A673 (cell line): ENCODE data around the gene HDAC4. TPM values are rescaled to one million over a fixed set of nuclear protein-coding genes. Genes with fewer than 3 reads are reported as not detected.

ENCODE experiments used
- BruUV-seq: library from RNA; stranded (reverse); fragments of 400-500 nt; replicated peaks from 2 replicates; lab custom pipeline; 2021; lab: Mats Ljungman, UMichigan
- CTCF ChIA-PET: fragments of 300-600 bp; sonication (Branson Sonifier 250); formaldehyde crosslinking; loops from one replicate; lab custom pipeline; 2022; ENCODE audit warnings: antibody characterized with exemption; lab: Charles Lee
- POLR2A ChIA-PET: fragments of 300-600 bp; sonication (Branson Sonifier 250); formaldehyde crosslinking; loops from one replicate; lab custom pipeline; 2022; ENCODE audit warnings: antibody characterized with exemption; ENCODE audit not compliant: low non-redundant PET; lab: Charles Lee
- DNase-seq: peaks from one replicate; pipeline ENCODE4 v3.0.0-alpha.2; 2015; ENCODE audit warnings: low spot score
- H3K27ac ChIP-seq: fragments of 200-600 bp; sonication (generic); 2 replicates; pipeline ENCODE4 v1.5.1; 2016; ENCODE audit warnings: mixed run types, low read depth, mild to moderate bottlenecking, mixed read lengths, antibody characterized with exemption, low read length; ENCODE audit not compliant: poor library complexity, severe bottlenecking
- H3K27me3 ChIP-seq: fragments of 200-600 bp; sonication (generic); replicated peaks from 2 replicates; pipeline ENCODE4 v1.6.1; 2017; ENCODE audit warnings: mixed run types, low read depth, mild to moderate bottlenecking, mixed read lengths, antibody characterized with exemption, low read length; ENCODE audit not compliant: insufficient read depth, poor library complexity
- H3K36me3 ChIP-seq: fragments of 200-600 bp; sonication (generic); 2 replicates; pipeline ENCODE4 v1.6.1; 2016; ENCODE audit warnings: mixed run types, mild to moderate bottlenecking, mixed read lengths, antibody characterized with exemption, low read length; ENCODE audit not compliant: insufficient read depth, poor library complexity, severe bottlenecking
- H3K4me1 ChIP-seq: fragments of 200-600 bp; sonication (generic); 2 replicates; pipeline ENCODE4 v1.6.1; 2017; ENCODE audit warnings: mixed run types, mild to moderate bottlenecking, mixed read lengths, antibody characterized with exemption, low read length; ENCODE audit not compliant: insufficient read depth, poor library complexity, severe bottlenecking
- H3K4me3 ChIP-seq: fragments of 200-600 bp; sonication (generic); 2 replicates; pipeline ENCODE4 v1.5.1; 2016; ENCODE audit warnings: low read depth, mixed run types, mild to moderate bottlenecking, mixed read lengths, low read length; ENCODE audit not compliant: poor library complexity, severe bottlenecking
- H3K9me3 ChIP-seq: fragments of 200-600 bp; sonication (generic); 2 replicates; pipeline ENCODE4 v1.6.1; 2016; ENCODE audit warnings: mixed run types, low read depth, mild to moderate bottlenecking, mixed read lengths, antibody characterized with exemption, low read length; ENCODE audit not compliant: poor library complexity, severe bottlenecking
- EZH2 ChIP-seq: fragments of 200-600 bp; sonication (generic); IDR thresholded peaks from 2 replicates; pipeline ENCODE4 v1.6.1; 2017; ENCODE audit warnings: borderline replicate concordance, low read depth, mild to moderate bottlenecking, mixed read lengths, antibody characterized with exemption, low read length; ENCODE audit not compliant: poor library complexity, severe bottlenecking
- intact Hi-C: fragments of 100-400 bp; cut with micrococcal nuclease; formaldehyde crosslinking; loops from one replicate; pipeline ENCODE4 v1.10.0; 2022; ENCODE audit not compliant: unreplicated experiment
- total RNA-seq: library from RNA; stranded (reverse); gene quantifications from 2 replicates; pipeline ENCODE4 v1.2.3, GENCODE V29; 2021
- TF ChIP-seq, protein P1 (sequence below): fragments of 300-800, 200-600 bp; sonication (generic); conservative IDR thresholded peaks from 2 replicates; pipeline ENCODE4 v1.5.1; 2017; ENCODE audit warnings: low read depth, mild to moderate bottlenecking, antibody characterized with exemption, low read length, moderate library complexity, mixed read lengths

HDAC4 gene
- total RNA-seq, 1 experiment from 2014 or later = 40.0 TPM

- TF ChIP-seq EZH2 = no peak
- TF ChIP-seq, protein P1, sequence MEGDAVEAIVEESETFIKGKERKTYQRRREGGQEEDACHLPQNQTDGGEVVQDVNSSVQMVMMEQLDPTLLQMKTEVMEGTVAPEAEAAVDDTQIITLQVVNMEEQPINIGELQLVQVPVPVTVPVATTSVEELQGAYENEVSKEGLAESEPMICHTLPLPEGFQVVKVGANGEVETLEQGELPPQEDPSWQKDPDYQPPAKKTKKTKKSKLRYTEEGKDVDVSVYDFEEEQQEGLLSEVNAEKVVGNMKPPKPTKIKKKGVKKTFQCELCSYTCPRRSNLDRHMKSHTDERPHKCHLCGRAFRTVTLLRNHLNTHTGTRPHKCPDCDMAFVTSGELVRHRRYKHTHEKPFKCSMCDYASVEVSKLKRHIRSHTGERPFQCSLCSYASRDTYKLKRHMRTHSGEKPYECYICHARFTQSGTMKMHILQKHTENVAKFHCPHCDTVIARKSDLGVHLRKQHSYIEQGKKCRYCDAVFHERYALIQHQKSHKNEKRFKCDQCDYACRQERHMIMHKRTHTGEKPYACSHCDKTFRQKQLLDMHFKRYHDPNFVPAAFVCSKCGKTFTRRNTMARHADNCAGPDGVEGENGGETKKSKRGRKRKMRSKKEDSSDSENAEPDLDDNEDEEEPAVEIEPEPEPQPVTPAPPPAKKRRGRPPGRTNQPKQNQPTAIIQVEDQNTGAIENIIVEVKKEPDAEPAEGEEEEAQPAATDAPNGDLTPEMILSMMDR = no peak
Measured at GRCh38 chr2:239272626-239273025, 128.2 kb downstream of the HDAC4 start.

DNA sequence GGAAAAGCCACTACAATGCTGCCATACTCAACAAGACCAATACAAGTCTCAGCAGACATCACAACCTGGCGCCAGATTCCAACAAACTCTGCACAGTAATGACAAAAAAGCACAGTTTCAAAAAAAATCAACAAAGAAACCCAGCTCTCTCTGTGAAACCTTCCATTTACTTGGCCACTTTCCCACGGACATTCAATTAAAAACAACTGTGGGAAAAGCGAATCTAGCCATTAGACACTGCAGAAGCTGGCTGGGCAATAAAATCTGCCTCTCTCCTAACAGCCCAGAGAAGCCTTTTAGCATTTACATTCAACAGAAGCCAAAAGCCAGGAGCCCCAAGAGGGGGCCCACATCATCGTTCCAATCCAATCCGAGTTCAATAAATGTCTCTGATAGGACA is 128.9 kb downstream of the HDAC4 start:
- H3K4me1 ChIP-seq = peaks cover 63% of the 10 kb centered on the region
- CTCF ChIA-PET = no interaction called here
- no peak for TF ChIP-seq EZH2
- TF ChIP-seq, protein P1 = no peak
- H3K36me3 ChIP-seq = no peaks in the 10 kb centered on the region
- DNase-seq = no peak
- H3K9me3 ChIP-seq = no peaks in the 10 kb centered on the region
- no peaks in the 10 kb centered on the region for H3K27me3 ChIP-seq
- BruUV-seq = no TSS peak
- no peak overlapping the region for H3K27ac ChIP-seq
- intact Hi-C loops = no loop called here
- no peak overlapping the region for H3K4me3 ChIP-seq
- POLR2A ChIA-PET = no interaction called here

More at GRCh38 chr2:239272626-239273025, 128.2 kb downstream of the HDAC4 start:
- DNase-seq = no peak
- intact Hi-C loops = no loop called here
- BruUV-seq = no TSS peak
- ChIA-PET POLR2A (no interaction called here), CTCF (no interaction called here)
- peaks cover 57% of the 10 kb centered on the region for H3K4me1 ChIP-seq
- no peaks in the 10 kb centered on the region for H3K36me3 ChIP-seq
- H3K27me3 ChIP-seq = no peaks in the 10 kb centered on the region
- no peaks in the 10 kb centered on the region for H3K9me3 ChIP-seq
- H3K4me3 ChIP-seq = no peak overlapping the region
- no peak overlapping the region for H3K27ac ChIP-seq

GRCh38 chr2:239271471-239271870 is 129.3 kb downstream of the HDAC4 start:
- POLR2A ChIA-PET = no interaction called here
- intact Hi-C loops = no loop called here
- CTCF ChIA-PET = no interaction called here
- H3K4me1 ChIP-seq = peaks cover 67% of the 10 kb centered on the region
- DNase-seq = no peak
- no peaks in the 10 kb centered on the region for H3K36me3 ChIP-seq
- H3K27ac ChIP-seq = no peak overlapping the region
- no peak for TF ChIP-seq EZH2
- TF ChIP-seq, protein P1 = no peak
- no peak overlapping the region for H3K4me3 ChIP-seq
- BruUV-seq = no TSS peak
- H3K9me3 ChIP-seq = no peaks in the 10 kb centered on the region
- H3K27me3 ChIP-seq = no peaks in the 10 kb centered on the region
